GM19193 (cell line): ENCODE measurements around the gene MYH7.

Source experiments
- POLR2A ChIP-seq: IDR thresholded peaks from 4 replicates; pipeline ENCODE4 v1.6.1; 2011; ENCODE audit not compliant: insufficient read depth, insufficient read length; ENCODE audit errors: extremely low read depth

Gene MYH7

DNA sequence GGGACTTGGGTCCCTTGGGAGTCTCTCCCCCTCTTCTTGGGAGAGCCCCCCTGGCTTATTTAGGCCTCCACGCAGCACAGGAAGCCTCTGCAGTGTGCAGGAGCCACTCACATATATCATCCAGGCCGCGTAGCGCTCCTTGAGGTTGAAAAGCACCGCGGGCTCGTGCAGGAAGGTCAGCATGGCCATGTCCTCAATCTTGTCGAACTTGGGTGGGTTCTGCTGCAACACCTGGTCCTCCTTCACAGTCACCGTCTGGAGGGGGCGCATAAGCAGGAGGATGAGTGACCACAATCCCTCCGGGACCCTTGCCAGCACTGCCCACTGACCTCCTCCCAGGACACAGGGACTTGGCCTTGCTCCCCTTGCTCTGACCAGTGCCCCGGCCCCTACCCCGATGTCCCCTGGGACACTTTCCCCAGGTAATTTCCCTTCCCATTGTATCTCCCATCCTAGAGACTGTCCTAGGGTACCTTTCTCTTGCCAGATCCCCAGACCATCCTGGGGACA is 29.9 kb downstream of the MYH7 start:
- TF ChIP-seq POLR2A, result no peak

DNA sequence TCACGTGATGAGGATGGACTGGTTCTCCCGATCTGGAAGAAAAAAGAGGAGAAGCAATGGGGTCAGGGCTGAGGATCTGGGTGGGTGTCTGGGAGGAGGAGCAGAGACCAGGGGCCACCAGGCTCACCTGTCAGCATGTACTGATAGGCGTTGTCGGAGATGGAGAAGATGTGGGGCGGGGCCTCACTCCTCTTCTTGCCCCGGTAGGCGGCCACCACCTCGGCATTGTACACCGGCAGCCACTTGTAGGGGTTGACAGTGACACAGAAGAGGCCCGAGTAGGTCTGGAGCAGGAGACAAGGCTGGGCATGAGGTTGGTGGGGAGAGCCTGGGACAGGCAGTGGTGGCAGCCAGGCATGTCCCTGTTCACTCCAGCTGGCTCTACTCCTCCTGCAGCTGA is 30.4 kb downstream of the MYH7 start:
- no peak for TF ChIP-seq POLR2A

DNA sequence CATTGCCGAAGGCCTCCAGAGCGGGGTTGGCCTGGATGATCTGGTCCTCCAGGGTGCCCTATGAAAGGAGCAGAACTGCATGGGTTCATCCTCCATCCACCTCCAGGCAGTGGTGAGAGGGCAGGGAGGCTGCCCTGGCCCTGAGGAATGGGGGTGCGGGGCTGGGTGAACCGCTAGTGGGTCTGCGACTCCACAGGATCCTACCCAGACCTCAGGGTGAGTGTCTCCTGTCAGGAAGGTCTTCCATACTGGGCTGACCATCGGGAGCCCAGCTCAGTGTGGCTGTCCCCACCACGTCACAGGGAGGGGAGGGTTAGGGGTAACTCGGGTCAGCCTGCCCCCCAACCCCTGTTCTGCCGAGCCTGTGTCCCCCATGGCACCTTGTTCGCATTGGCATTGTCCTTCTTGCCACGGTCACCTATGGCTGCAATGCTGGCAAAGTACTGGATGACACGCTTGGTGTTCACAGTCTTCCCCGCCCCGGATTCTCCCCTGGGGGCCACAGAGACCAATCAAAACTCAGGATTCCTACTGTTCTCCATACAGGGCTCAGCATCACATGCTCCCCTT is 31.0 kb downstream of the MYH7 start:
- TF ChIP-seq POLR2A, result no peak

DNA sequence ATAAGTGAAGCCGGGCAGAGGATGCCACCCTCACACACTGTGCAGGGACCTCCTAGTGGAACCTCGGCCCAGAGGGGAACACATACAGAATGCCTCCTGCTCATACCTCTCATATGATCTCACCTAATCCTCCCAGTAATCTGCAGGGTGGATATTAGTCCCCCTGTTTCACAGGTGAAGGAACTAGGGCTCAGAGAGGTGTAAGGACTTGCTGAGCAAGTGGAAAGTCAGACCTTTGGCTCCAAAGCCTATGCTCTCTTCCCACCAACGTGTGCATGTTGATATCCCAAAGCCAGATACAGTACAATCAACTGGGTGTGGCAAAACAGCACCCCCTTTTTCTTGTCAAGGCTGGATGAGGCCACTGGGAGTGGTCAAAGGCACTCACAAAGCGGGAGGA is 31.6 kb downstream of the MYH7 start:
- TF ChIP-seq POLR2A, result no peak

DNA sequence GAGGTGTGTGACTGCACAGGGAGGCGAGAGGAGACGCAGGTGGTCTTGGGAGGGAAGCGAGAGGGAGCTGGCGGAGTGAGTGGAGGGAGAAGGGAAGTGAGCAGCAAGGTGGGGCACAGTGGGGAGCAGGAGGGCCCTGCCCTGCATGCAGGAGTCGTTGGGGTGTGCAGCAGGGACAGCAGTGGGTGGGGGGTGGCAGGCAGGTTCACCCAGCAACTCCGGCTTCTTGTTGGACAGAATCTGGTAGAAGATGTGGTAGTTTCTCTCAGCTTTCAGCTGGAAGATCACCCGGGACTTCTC is 32.4 kb downstream of the MYH7 start:
- no peak for TF ChIP-seq POLR2A

DNA sequence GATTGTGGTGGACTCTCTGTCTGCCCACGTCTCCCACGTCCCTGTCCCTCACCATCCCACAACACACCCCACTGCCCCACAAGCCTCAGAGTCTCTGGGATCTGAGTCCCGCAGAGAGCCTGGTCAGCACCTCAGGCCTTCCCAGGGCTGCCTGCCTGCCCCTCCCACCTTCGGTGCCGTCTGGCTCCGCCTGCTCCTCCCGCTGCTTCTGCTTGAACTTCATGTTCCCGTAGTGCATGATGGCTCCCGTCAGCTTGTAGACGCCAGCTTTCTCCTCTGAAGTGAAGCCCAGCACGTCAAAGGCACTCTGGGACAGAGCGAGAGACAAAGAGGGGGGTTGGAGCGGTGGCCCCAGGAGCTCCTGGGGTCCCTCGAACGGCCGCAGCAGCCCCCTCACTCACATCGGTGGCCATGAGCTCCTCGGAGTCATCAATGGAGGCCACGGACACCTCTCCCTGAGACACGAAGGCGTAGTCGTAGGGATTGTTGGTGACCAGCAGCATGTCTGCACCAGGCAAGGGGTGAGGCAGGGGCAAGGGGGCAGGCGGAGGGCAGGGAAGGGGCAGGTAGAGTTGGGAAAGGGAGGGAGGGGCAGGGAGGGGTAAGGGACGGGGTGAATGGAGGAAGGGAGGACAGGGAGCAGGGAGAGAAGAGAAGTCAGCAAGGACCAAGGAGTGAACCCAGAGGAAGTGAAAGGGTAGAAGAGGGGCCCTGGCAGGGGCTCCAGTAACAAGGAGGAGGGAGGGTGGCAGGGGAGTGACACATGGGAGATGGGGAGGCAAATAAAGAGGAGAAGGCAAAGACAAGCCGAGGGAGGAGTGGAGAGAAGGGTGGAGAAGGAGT is 32.9 kb downstream of the MYH7 start:
- no peak for TF ChIP-seq POLR2A

DNA sequence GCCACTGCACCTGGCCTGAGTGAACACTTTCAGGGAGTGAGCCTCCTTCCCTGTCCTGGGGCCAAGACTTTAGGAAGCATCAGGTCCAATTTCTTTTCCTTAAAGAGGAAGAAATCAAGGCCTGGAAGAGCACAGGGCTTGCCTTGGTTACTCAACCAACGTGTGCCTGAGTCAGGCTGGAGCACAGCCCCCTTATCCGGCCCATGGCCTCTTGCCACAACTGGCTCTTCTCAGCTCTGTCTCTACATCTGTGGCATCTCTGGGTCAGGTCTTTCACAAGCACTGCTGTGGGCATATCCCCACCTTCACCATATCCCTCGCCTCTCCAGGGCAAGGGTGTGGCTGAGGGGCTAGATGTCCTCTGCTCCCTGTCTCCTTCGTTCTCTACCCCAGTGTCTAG is 34.2 kb downstream of the MYH7 start:
- no peak for TF ChIP-seq POLR2A

DNA sequence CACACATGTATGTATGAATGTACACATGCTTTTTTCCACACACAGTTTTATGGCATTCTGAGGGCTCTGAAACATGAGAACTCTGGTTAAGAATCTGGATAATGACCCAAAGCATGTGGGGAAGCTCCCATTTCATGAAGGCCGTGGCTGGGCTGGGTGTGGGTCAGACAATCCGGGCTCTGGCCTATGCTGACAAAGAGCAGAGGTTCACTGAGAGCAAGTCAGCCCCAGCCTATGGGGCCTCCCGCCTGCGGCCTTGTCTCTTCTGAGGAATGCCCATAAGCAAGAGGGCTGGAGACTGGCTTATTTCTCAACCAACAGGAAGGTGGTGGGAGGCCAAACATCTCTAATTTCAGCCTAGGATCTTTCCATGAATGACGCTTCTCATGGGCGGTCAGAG is 35.9 kb downstream of the MYH7 start:
- TF ChIP-seq POLR2A, result no peak

DNA sequence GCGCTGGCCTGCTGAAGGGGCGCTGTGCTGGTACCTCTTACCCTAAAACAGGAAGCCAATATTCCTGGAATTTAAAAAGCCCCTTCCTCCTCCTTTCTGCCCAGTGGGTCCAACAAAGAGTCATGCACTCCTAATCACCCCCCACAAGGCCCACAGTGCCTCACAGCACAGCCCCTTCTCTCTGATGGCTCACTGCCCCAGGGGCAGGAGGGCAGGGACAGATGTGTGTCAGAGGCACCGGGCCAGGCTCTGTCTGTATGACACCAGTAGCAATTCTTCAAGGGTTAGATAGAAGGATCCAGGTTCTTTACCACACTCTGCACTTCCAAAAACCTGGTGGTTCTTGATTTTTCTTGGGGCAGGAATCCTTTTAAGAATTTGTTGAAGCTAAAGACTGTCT is 36.3 kb downstream of the MYH7 start:
- no peak for TF ChIP-seq POLR2A

DNA sequence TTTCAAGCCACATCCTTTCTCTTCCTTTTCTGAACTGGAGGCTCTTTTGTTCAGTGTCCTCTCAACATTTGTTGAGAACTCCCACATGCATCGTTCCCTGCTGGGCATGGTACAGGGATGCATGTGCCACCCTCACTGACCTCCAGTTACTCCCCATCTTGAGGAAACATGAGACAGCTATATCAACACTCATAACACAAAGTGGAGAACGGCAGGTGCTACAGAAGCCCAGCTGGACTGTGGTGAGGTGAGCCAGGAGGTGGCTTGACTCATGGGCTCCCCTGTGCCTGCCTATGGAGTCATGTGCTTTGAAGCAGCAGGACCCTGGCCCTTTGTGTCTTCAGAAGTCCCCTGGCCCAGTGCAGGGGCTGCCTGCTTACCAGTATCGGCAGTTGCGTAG is 37.1 kb downstream of the MYH7 start:
- no peak for TF ChIP-seq POLR2A

DNA sequence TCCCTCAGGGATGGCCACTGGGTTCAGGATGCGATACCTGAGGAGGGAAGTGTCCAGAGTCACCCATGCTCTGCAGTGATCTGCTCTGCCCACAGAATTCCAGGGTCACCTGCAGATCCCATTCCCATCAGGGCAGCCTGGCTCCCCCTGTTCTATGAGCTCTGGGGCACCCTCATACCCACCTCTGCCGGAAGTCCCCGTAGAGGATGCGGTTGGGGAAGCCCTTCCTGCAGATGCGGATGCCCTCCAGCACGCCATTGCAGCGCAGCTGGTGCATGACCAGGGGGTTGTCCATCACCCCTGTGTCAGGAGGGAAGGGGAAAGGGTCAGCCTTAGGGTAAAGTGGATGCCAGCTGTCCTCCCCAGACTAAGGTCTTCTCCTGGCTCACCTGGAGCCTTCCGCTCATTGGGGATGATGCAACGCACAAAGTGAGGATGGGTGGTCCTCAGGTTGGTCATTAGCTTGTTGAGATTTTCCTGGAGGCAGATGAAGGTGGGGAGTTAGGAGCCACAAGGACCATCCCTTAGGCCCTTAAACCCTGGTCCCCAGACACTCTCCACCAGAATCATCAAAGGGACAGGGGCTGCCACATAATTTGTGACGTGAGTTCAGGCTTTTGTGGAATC is 38.6 kb downstream of the MYH7 start:
- no peak for TF ChIP-seq POLR2A

DNA sequence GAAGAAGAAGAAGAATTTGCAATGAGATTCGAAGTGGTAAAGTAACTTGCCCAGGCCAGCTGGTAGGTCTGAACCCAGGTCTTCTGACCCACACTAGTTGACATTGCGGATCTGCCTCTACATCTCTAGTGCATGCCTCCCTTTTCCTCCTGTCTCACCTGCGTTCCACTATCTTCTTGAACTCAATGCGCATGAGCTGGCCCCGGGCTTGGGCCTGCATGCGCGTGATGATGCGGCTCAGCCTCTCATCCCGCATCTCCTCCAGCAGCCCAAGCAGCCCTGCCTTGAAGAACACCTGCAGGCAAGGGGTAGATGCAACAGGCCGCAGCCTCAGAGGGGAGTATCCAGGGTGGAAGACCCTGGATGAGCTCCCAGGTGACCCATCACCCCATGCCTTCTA is 39.3 kb downstream of the MYH7 start:
- no peak for TF ChIP-seq POLR2A

DNA sequence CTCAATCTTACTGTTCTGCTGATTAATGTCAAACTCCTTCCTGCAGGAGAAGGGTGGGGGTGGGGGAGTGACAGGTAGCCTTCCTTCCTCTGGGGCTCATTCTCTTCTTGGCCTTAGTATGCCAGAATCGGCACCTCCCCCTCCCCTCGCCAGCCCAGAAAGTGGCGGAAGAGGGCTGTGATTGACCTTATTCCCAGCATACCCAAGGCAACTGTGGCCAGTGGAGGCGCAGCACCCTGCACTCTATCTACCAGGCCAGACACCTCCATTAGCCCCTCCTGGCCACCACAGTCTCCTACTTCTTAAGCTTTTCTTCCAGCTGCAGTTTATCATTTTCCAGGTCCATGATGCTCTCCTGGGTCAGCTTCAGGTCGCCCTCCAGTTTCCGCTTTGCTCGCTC is 42.8 kb downstream of the MYH7 start:
- TF ChIP-seq POLR2A, result no peak

DNA sequence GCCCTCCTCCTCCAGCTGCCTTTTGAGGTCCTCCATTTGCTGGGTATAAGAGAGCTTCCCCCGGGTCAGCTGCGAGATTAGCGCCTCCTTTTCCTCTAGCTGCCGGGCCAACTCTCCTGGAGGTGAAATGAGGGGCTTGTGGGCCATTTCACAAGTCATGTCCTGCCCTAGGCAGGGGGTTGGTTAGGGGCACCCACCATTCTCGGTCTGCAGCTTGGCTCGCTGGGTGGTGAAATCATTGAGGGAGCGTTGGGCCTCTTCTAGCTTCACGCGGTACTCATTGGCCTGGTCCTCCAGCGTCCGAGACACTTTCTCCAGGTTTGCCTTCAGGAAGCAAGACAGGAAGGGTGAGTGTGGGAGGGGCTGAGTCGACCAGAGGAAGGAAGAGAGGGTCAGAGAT is 46.1 kb downstream of the MYH7 start:
- TF ChIP-seq POLR2A, result no peak

DNA sequence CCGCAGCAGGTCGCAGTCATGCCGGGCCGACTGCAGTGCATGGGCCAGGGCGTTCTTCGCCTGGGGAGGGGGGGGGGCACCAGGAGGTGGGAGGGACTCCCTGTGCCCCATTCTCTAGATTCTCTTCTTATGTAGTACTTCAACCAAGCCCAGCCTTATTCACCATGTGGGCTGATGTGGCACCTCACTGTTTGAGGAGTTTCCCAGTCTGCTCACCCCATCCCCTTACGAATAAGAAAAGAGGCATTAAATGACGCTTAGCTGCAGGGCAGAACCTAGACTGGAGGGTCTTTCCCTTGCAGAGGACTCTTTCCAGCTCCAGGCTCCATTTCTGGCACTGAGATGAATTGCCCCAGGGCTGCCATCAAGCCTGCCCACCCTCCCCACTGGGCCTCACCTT is 46.5 kb downstream of the MYH7 start:
- no peak for TF ChIP-seq POLR2A
